H1 (cell line): ENCODE results near the gene NR2F1. TPM values are rescaled to one million over a fixed set of nuclear protein-coding genes. Genes with fewer than 3 reads are reported as not detected.

Source experiments
- RFX5 ChIP-seq: IDR thresholded peaks from 2 replicates; pipeline ENCODE4 v1.6.1; 2011; ENCODE audit warnings: low read depth, low read length, improper control_type of control experiment, borderline replicate concordance
- RXRA ChIP-seq: IDR thresholded peaks from 2 replicates; pipeline ENCODE4 v1.6.1; 2011; ENCODE audit warnings: low read depth, mild to moderate bottlenecking, low read length, moderate library complexity; ENCODE audit not compliant: insufficient read depth
- polyA plus RNA-seq, 7 experiments: library from polyadenylated mRNA; depleted of rRNA in 3 of 7; stranded (reverse) in 5 of 7; unstranded in 2 of 7; fragments of >200 nt in 5 of 7; fragments of 200-250 nt in 2 of 7; gene quantifications; 1 replicate in 5 of 7; 2 replicates in 1 of 7; 4 replicates in 1 of 7; pipeline versions ENCODE4 v1.2.1 to v1.2.3, GENCODE V29; 2011 to 2013; ENCODE audit warnings: missing spikeins in 2 of 7, mixed read lengths in 2 of 7
- total RNA-seq: library from RNA; stranded (reverse); fragmentation: NEBNext Ultra II Directional; extraction: Animal tissue kit (Norgen Biotek cat#: 25700); gene quantifications from 2 replicates; pipeline ENCODE4 v1.2.1, GENCODE V29; 2021

Gene NR2F1
- total and polyA plus RNA-seq, 2 of the 8 experiments (the other 6 are each of a cell fraction or from before 2014, with no cell fraction given): not detected

- no peak for TF ChIP-seq RFX5
- TF ChIP-seq RXRA: no peak
Measured at GRCh38 chr5:93577854-93578812, 4.9 kb upstream of the NR2F1 start (continued).
